NCI-H1105 treated with DMSO at 0.1 percent for 48 hours (cell line): ENCODE results near the gene FKRP.
"Not testable (repeated sequence)": the region's sequence is repeated elsewhere in the genome, so short reads cannot be mapped to it uniquely, and the experiment has no call there.

ENCODE experiments used
- DNase-seq: peaks from one replicate; lab custom pipeline; 2025; lab: John Stamatoyannopoulos, UW

FKRP gene

GRCh38 chr19:46786236-46787039 is 40.6 kb downstream of the FKRP start:
- DNase-seq = no peak

- no peak for DNase-seq
Observed at GRCh38 chr19:46787040-46787330, 41.1 kb downstream of the FKRP start.

- peak; percentile 45 for DNase-seq
Observed at GRCh38 chr19:46787331-46788261, 41.7 kb downstream of the FKRP start.

GRCh38 chr19:46788262-46788967 is 42.6 kb downstream of the FKRP start, which contains the start of gene SLC1A5:
TSS of gene SLC1A5 (minus strand) at chr19:46788594. CDS start at chr19:46787965, 629 bp downstream.
- DNase-seq = peak; percentile 83

GRCh38 chr19:46788968-46789338 is 43.1 kb downstream of the FKRP start:
- DNase-seq = no peak

- no peak for DNase-seq
Observed at GRCh38 chr19:46789371-46789770, 43.5 kb downstream of the FKRP start.

GRCh38 chr19:46791944-46792343 is 46.1 kb downstream of the FKRP start:
- no peak for DNase-seq

GRCh38 chr19:46797881-46798280 is 52.0 kb downstream of the FKRP start:
- no peak for DNase-seq

- DNase-seq = no peak
Observed at GRCh38 chr19:46798713-46799112, 52.9 kb downstream of the FKRP start.

- no peak for DNase-seq
Observed at GRCh38 chr19:46802152-46802551, 56.3 kb downstream of the FKRP start.

- no peak for DNase-seq
Observed at GRCh38 chr19:46803555-46803954, 57.7 kb downstream of the FKRP start.

- not testable (repeated sequence) for DNase-seq
Observed at GRCh38 chr19:46804432-46804831, 58.6 kb downstream of the FKRP start.

- no peak for DNase-seq
Observed at GRCh38 chr19:46806656-46807055, 60.8 kb downstream of the FKRP start.
